NCI-H1048 (cell line): ENCODE results near the gene TRIM27.
A peak's percentile ranks its signal among the peaks of the same experiment; 100 is the strongest.
"Not testable (repeated sequence)": the region's sequence is repeated elsewhere in the genome, so short reads cannot be mapped to it uniquely, and the experiment has no call there.

Source experiments
- DNase-seq: peaks from one replicate; lab custom pipeline; 2025; lab: John Stamatoyannopoulos, UW

TRIM27 gene

GRCh38 chr6:28864326-28864923 is 59.4 kb downstream of the TRIM27 start:
- no peak for DNase-seq

GRCh38 chr6:28863604-28864325 is 60.0 kb downstream of the TRIM27 start:
- DNase-seq: peak; percentile 66

GRCh38 chr6:28862077-28862476 is 61.7 kb downstream of the TRIM27 start:
- no peak for DNase-seq

- DNase-seq: no peak
These were observed 62.4 kb downstream of the TRIM27 start for GRCh38 chr6:28861339-28861738.

- no peak for DNase-seq
These were observed 63.2 kb downstream of the TRIM27 start for GRCh38 chr6:28860581-28860980.

- no peak for DNase-seq
These were observed 64.8 kb downstream of the TRIM27 start for GRCh38 chr6:28858963-28859362.

- DNase-seq: no peak
These were observed 67.2 kb downstream of the TRIM27 start for GRCh38 chr6:28856620-28857005.

- DNase-seq: not testable (repeated sequence)
These were observed 69.4 kb downstream of the TRIM27 start for GRCh38 chr6:28854405-28854804.
